Left lung (tissue), 10 donors: Measurements from ENCODE around the gene RTKN2. TPM values are rescaled to one million over a fixed set of nuclear protein-coding genes. Genes with fewer than 3 reads are reported as not detected.
A peak's percentile ranks its signal among the peaks of the same experiment; 100 is the strongest.

Experiments used
- ATAC-seq: fragments of 200-7000 bp; cut with Tn5 transposase; one replicate; pipeline ENCODE4 v1.9.1; 2020; ENCODE audit warnings: moderate library complexity
- DNase-seq, 4 donors: peaks; one replicate each; pipeline ENCODE4 v3.0.0-alpha.2; 2013 to 2020
- H3K27ac ChIP-seq, 2 donors: fragments of 200-600 bp; sonication (generic) in 1 of 2; one replicate each; pipeline versions ENCODE4 v1.5.0 to v1.8.0; 2020 to 2021
- H3K27me3 ChIP-seq, 2 donors: fragments of 200-600 bp; sonication (generic) in 1 of 2; one replicate each; pipeline versions ENCODE4 v1.5.0 to v1.8.0; 2020 to 2021
- H3K36me3 ChIP-seq, 2 donors: fragments of 200-600 bp; sonication (generic) in 1 of 2; one replicate each; pipeline versions ENCODE4 v1.5.0 to v1.8.0; 2020 to 2021
- H3K4me1 ChIP-seq, 2 donors: fragments of 200-600 bp; one replicate each; pipeline ENCODE4 v1.8.0; 2021
- H3K4me3 ChIP-seq, 2 donors: fragments of 200-600 bp; sonication (generic) in 1 of 2; one replicate each; pipeline versions ENCODE4 v1.5.0 to v1.8.0; 2020 to 2021; ENCODE audit warnings: mild to moderate bottlenecking in 1 of 2
- H3K9me3 ChIP-seq, 2 donors: fragments of 200-600 bp; sonication (generic) in 1 of 2; one replicate each; pipeline versions ENCODE4 v1.5.0 to v1.8.0; 2020 to 2021
- CTCF ChIP-seq, 2 donors: fragments of 200-600 bp; sonication (generic) in 1 of 2; IDR thresholded peaks; one replicate each; pipeline versions ENCODE4 v1.5.0 to v1.8.0; 2021; ENCODE audit warnings: antibody characterized with exemption in 2 of 2
- intact Hi-C, 2 donors: fragments of 100-400 bp; cut with DNase I; formaldehyde crosslinking; loops; one replicate each; pipeline versions ENCODE4 v1.11.2 to v1.14.2; 2022
- polyA plus RNA-seq, 6 donors: library from polyadenylated mRNA; unstranded; fragments of 120-200 nt; gene quantifications; one replicate each; pipeline ENCODE4 v1.2.1, GENCODE V29; 2013; ENCODE audit not compliant: insufficient read length in 6 of 6
- total RNA-seq, 2 donors: library from RNA; stranded (reverse); fragmentation: NEBNext Ultra II Directional; extraction: Animal tissue kit (Norgen Biotek cat#: 25700); gene quantifications; one replicate each; pipeline ENCODE4 v1.2.1, GENCODE V29; 2021
- donor health status: DM: no; HTN: yes; CAD: no.
- donor health status: DM: no; HTN: no; CAD: no.

The RTKN2 gene
- total and polyA plus RNA-seq, 8 donors: 5.7 to 17.1 (median 11.2) TPM

- TF ChIP-seq CTCF (IDR thresholded peaks at IDR 0.05): no peak
- no peak overlapping the region for H3K27ac ChIP-seq
- H3K4me3 ChIP-seq: no peak overlapping the region
- no peak for ATAC-seq
- H3K4me1 ChIP-seq: peaks cover 5 to 13% of the 10 kb centered on the region in 2 donors
- no peaks in the 10 kb centered on the region for H3K36me3 ChIP-seq
- H3K9me3 ChIP-seq: no peaks in the 10 kb centered on the region
- DNase-seq: no peak
- H3K27me3 ChIP-seq: peaks cover 0 to 33% of the 10 kb centered on the region in 2 donors
- intact Hi-C loops: no loop called here
Observed at GRCh38 chr10:62270020-62270419, 1.4 kb upstream of the RTKN2 start.

DNA sequence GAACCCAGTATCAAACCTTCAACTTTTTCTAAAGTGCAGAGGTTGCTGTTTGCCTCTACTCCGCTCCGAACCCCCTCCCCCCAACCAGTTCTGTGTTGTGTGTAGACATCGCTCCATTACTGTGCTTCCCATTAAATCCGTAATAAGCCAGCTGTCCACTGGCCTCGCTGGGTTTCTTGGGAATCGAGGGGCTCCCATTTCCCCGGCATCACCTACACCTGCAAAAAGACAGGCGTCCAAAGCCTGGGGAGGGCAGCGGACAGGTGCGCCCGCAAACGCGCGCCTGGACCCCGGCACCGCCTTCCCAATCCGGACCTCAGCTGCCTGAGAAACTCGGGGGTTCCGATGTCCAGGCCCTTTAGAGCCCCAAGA is 631 bp downstream of the RTKN2 start:
- DNase-seq (peak in 2 of 4 donors; percentile 8 to 52), ATAC-seq (peak; percentile 2)
- Histone ChIP-seq H3K27ac (no peak overlapping the region), H3K36me3 (no peaks in the 10 kb centered on the region), H3K4me1 (peaks cover 5 to 13% of the 10 kb centered on the region in 2 donors), H3K9me3 (no peaks in the 10 kb centered on the region), H3K27me3 (peaks cover 0 to 33% of the 10 kb centered on the region in 2 donors), H3K4me3 (peak overlapping the region; percentile 54 to 66)
- no peak for TF ChIP-seq CTCF (IDR thresholded peaks at IDR 0.05)
- intact Hi-C loops: no loop called here

DNA sequence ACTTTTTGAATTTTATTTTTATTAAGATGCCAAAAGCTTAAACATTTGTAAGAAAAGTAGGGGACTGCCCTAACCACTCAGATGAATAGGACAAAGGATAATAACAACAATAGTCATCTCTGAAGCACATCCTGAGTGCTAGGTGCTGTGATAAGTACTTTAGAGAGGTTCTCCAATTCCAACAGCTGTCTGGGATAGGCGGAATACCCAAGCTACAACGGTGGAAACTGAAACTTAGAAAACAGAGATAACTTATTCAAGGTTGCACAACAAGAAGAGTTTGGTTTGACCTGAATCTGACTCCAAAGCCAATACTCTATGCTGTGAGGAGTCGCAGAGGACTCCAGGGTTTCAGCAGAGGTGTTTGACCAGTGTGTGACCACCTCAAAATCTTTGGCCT is 2.0 kb downstream of the RTKN2 start:
- Histone ChIP-seq H3K4me1 (peaks cover 5 to 13% of the 10 kb centered on the region in 2 donors), H3K9me3 (no peaks in the 10 kb centered on the region), H3K27ac (no peak overlapping the region), H3K36me3 (no peaks in the 10 kb centered on the region), H3K27me3 (peaks cover 0 to 33% of the 10 kb centered on the region in 2 donors), H3K4me3 (peak overlapping the region in 1 of 2 donors; percentile 2)
- TF ChIP-seq CTCF (IDR thresholded peaks at IDR 0.05): no peak
- ATAC-seq (no peak), DNase-seq (no peak)
- intact Hi-C loops: no loop called here

DNA sequence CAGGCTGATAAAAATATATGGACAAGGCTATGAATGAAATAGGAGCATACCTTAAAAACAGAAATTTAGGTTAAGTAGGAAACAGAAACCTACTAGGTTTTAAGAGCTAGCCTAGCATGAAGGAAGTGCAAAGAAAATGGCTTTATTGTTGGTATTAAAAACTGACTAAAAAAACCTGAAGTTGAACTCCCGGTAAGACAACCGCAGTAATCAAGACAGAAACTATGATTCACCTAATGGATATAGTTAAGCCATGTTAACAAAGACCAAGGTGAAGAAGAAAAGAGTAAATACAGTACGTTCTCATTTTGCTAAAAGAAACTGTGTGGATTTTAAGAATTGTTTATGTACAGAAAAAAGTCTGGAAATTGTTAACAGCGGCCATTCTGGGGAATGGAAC is 2.5 kb downstream of the RTKN2 start:
- Histone ChIP-seq H3K27me3 (peaks cover 0 to 33% of the 10 kb centered on the region in 2 donors), H3K9me3 (no peaks in the 10 kb centered on the region), H3K4me1 (peaks cover 5 to 13% of the 10 kb centered on the region in 2 donors), H3K27ac (no peak overlapping the region), H3K4me3 (peak overlapping the region in 1 of 2 donors; percentile 2), H3K36me3 (no peaks in the 10 kb centered on the region)
- intact Hi-C loops: no loop called here
- DNase-seq (no peak), ATAC-seq (no peak)
- no peak for TF ChIP-seq CTCF (IDR thresholded peaks at IDR 0.05)

GRCh38 chr10:62264702-62265436 is 3.8 kb downstream of the RTKN2 start:
- peak; percentile 56 for ATAC-seq
- no peak overlapping the region for H3K4me3 ChIP-seq
- peaks cover 5 to 13% of the 10 kb centered on the region in 2 donors for H3K4me1 ChIP-seq
- DNase-seq: peak in 1 of 4 donors; percentile 58
- no peaks in the 10 kb centered on the region for H3K36me3 ChIP-seq
- peaks cover 0 to 32% of the 10 kb centered on the region in 2 donors for H3K27me3 ChIP-seq
- H3K9me3 ChIP-seq: no peaks in the 10 kb centered on the region
- H3K27ac ChIP-seq: no peak overlapping the region
- peak; percentile 58 to 62 for TF ChIP-seq CTCF (IDR thresholded peaks at IDR 0.05)
- intact Hi-C loops: no loop called here
